HG03066 (cell line): ENCODE measurements around the gene SCN1B.
"Not testable (repeated sequence)": the region's sequence is repeated elsewhere in the genome, so short reads cannot be mapped to it uniquely, and the experiment has no call there.

Experiments
- ATAC-seq: cut with Tn5 transposase; IDR thresholded peaks from one replicate; pipeline ENCODE4 v1.9.1; 2021; ENCODE audit warnings: low read depth; ENCODE audit not compliant: unreplicated experiment

SCN1B gene

GRCh38 chr19:35034588-35035382, 4.5 kb downstream of the SCN1B start:
- no peak for ATAC-seq

GRCh38 chr19:35037716-35038622, 7.7 kb downstream of the SCN1B start:
- ATAC-seq: no peak

- no peak for ATAC-seq
These were observed 8.6 kb downstream of the SCN1B start for GRCh38 chr19:35038623-35039512.

GRCh38 chr19:35039881-35040825, 9.9 kb downstream of the SCN1B start:
- no peak for ATAC-seq

GRCh38 chr19:35040826-35041547, 10.7 kb downstream of the SCN1B start:
- ATAC-seq: no peak

GRCh38 chr19:35041548-35042055, 11.3 kb downstream of the SCN1B start, which contains the start of gene HPN:
Gene HPN (plus strand): TSS chr19:35041721. CDS start chr19:35042507, 786 bp downstream.
- ATAC-seq: no peak

GRCh38 chr19:35042056-35042730, 11.9 kb downstream of the SCN1B start:
- no peak for ATAC-seq

GRCh38 chr19:35042954-35043604, 12.8 kb downstream of the SCN1B start:
- ATAC-seq: no peak

- no peak for ATAC-seq
These were observed 13.6 kb downstream of the SCN1B start for GRCh38 chr19:35043906-35044305.

- ATAC-seq: no peak
These were observed 14.2 kb downstream of the SCN1B start for GRCh38 chr19:35044317-35045117.

GRCh38 chr19:35045667-35046300, 15.5 kb downstream of the SCN1B start:
- no peak for ATAC-seq

GRCh38 chr19:35046461-35046860, 16.2 kb downstream of the SCN1B start:
- ATAC-seq: no peak

GRCh38 chr19:35048911-35049411, 18.7 kb downstream of the SCN1B start:
- no peak for ATAC-seq

- ATAC-seq: no peak
These were observed 19.2 kb downstream of the SCN1B start for GRCh38 chr19:35049456-35049855.

- not testable (repeated sequence) for ATAC-seq
These were observed 20.4 kb downstream of the SCN1B start for GRCh38 chr19:35050662-35051061.

- ATAC-seq: not testable (repeated sequence)
These were observed 21.0 kb downstream of the SCN1B start for GRCh38 chr19:35051268-35051667.
